HG03175 (cell line): ENCODE data around the gene ZNF865.
A peak's percentile ranks its signal among the peaks of the same experiment; 100 is the strongest.

ENCODE experiments used
- ATAC-seq: cut with Tn5 transposase; IDR thresholded peaks from one replicate; pipeline ENCODE4 v1.9.1; 2021; ENCODE audit warnings: mild to moderate bottlenecking, moderate library complexity; ENCODE audit not compliant: unreplicated experiment

The ZNF865 gene

GRCh38 chr19:55622242-55622969, 17.0 kb downstream of the ZNF865 start:
- no peak for ATAC-seq

GRCh38 chr19:55623130-55623529, 17.7 kb downstream of the ZNF865 start:
- no peak for ATAC-seq

DNA sequence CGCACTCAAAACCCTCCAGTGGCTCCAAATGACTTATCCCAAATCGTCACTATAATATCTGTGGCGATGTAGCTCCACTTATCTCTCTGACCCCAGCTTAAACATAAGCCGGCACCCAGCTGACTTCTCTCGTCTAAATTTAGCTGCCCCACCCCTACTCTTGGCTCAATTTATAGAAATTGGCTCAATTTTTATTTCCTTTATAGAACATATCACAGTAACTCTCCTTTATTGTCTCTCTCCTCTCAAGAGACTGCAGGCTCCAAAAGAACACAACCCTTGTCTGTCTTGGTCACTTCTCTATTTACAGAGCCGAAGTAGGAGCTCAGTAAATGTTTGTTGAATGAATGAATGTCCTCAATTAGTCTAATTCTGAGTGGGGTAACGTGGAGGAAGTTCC, 18.1 kb downstream of the ZNF865 start:
- no peak for ATAC-seq

GRCh38 chr19:55624109-55625003, 18.9 kb downstream of the ZNF865 start, which contains the start of gene ZNF784:
Gene ZNF784 (minus strand): TSS chr19:55624566. CDS start chr19:55624561, 5 bp downstream.
- peak; percentile 57 for ATAC-seq

GRCh38 chr19:55625004-55625326, 19.5 kb downstream of the ZNF865 start:
- no peak for ATAC-seq

- ATAC-seq: no peak
Measured at GRCh38 chr19:55626350-55626749, 20.9 kb downstream of the ZNF865 start.

DNA sequence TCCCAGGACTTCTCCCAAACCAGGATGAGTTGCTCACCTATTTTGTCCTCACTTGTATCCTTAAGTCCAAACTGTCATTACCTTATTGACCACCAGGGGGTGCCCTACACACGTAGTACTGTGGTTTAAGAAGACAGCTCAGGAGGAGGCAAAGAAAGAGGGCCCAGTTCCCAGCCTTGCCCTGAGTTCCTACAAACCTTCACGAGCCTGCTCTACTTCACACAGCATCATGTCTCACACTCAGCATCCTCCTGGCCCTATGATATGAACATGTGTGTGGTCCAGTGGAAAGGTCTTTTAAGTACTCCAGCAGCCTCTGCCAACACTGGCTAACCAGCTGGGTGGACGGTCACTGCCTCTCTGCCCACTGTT, 27.0 kb downstream of the ZNF865 start:
- no peak for ATAC-seq

DNA sequence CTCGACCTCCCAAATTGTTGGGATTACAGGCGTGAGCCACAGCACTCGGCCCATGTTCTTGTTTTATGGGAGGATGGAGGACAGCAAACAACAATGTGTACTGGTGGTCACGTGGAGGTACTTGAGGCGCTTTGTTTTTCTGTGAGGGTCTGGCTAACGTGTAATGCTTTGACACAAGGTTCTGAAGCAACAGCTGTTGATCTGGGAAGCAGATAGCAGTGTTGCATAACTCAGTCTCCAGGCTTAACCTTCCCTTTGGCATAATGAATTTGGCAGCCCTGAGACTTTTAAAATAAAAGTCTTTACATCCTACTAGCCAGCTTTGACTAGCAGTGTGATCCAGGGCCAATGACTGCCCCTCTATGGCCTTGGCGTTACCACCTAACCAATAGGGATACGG, 28.4 kb downstream of the ZNF865 start:
- ATAC-seq: no peak

DNA sequence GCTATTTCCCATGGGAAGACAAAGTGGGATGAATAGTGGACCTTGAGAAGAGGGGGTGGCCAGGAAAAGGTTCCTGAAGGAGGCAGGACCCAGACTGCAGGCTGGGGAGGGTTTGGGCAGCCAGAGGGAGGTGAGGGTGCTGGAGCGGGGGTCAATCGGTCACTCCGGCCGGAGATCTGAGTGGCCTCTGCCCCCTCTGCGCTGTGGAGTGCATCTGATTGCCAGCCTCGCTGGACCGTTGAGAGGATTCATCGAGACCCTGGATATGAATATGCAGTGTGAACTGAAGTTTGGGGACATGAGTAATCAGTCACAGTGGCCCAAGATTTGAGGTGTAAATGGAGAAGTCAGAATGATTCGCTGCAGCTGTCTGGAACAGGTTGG, 29.9 kb downstream of the ZNF865 start:
- ATAC-seq: no peak

DNA sequence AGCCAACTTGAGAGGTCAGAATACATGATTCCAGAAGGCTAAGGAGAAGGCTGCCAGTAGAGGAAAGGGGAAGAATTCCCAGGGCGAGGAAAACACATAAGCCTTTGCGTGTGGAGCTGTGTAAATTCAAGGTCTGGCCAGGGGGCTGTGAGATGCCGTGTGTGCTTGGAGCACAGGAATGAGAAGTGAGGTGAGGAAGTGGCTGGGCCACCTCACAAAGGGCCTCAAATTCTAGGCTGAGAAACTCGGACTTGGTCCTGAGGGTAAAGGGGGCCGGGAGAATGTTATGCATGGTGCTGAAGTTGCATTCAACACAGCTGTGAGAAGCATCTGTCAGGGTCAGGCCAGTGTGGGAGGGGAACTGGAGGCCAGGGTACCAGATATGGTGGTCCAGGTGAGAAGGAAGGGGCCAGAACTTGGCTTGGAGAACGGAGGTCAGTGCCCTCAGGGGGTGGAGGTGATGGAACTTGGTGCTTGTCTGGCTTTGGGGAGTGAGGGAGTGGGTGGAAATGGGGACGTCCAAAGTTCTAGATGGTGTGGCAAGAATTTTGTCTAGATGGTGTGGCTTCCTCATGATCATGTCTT, 30.5 kb downstream of the ZNF865 start:
- ATAC-seq: no peak

DNA sequence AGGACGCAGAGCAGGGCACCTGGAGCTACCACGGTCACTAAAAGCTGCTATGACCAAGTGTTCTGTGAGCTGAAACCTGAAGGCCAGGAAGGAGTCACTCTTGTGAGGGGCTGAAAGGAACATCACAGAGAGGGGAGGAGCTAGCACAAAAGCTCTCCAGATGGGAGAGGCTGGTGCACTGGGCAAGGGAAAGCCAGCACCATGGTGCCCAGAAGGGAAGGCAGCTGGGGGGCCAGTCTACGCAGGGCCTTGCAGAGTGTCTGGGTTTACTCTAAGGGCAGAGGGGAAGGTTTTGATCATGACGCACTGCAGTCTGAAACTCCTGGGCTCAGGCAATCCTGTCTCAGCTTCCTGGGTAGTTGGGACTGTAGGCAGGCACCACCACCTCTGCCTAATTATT, 31.3 kb downstream of the ZNF865 start:
- ATAC-seq: no peak

GRCh38 chr19:55637534-55637933, 32.1 kb downstream of the ZNF865 start:
- no peak for ATAC-seq

GRCh38 chr19:55638864-55639359, 33.5 kb downstream of the ZNF865 start:
- no peak for ATAC-seq

GRCh38 chr19:55640043-55640576, 34.7 kb downstream of the ZNF865 start:
- no peak for ATAC-seq

- no peak for ATAC-seq
Measured at GRCh38 chr19:55640577-55641425, 35.4 kb downstream of the ZNF865 start, which contains the start of gene ZNF580. Gene ZNF580 (plus strand): TSS chr19:55641002. CDS start chr19:55642509, 1,507 bp downstream.

- no peak for ATAC-seq
Measured at GRCh38 chr19:55641426-55642152, 36.1 kb downstream of the ZNF865 start.

DNA sequence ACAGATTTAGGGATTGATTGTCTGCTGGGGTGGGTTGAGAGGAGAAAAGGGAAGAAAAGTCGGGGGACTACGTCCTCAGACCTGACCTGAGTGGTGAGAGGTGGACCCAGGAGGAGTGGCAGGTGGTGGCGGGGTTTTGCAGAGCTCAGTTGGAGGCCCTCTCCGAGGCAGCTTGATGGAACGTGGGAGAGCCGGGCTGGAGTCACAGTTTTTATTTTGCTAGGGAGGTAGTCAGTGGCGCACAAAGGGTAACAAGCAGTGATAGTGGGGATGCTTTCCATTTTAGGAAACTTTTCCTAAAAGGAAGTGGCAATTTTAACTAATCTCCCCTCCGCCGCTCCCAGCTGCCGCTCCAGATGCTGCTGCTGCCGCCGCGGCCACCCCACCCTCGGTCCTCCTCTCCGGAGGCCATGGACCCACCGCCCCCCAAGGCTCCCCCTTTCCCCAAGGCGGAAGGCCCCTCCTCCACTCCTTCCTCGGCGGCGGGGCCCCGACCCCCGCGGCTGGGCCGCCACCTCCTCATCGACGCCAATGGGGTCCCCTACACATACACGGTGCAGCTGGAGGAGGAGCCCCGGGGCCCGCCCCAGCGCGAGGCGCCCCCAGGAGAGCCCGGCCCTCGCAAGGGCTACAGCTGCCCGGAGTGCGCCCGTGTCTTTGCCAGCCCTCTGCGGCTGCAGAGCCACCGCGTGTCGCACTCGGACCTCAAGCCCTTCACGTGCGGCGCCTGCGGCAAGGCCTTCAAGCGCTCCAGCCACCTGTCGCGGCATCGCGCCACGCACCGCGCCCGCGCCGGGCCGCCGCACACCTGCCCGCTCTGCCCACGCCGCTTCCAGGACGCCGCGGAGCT, 36.9 kb downstream of the ZNF865 start:
- ATAC-seq: peak; percentile 2

- ATAC-seq: peak; percentile 36
Measured at GRCh38 chr19:55643003-55643886, 37.8 kb downstream of the ZNF865 start, which contains the start of gene ZNF581. Gene ZNF581 (plus strand): TSS chr19:55643649. CDS start chr19:55644572, 923 bp downstream.
